Left lobe of liver (tissue), 2 donors: ENCODE data around the gene TAF4. TPM values are rescaled to one million over a fixed set of nuclear protein-coding genes. Genes with fewer than 3 reads are reported as not detected.
"Not testable (repeated sequence)": the region's sequence is repeated elsewhere in the genome, so short reads cannot be mapped to it uniquely, and the experiment has no call there.

Experiments
- ATAC-seq: fragments of 200-7000 bp; cut with Tn5 transposase; one replicate; pipeline ENCODE4 v1.9.1; 2020; ENCODE audit warnings: mild to moderate bottlenecking, moderate library complexity
- DNase-seq: peaks from one replicate; pipeline ENCODE4 v3.0.0-alpha.2; 2020; ENCODE audit warnings: low spot score
- total RNA-seq: library from RNA; stranded (reverse); gene quantifications from one replicate; pipeline ENCODE4 v1.2.1, GENCODE V29; 2021
- donor health status: DM: no; HTN: no; CAD: no; lungs with moderate emphysema.
- donor health status: DM: no; HTN: yes; CAD: no.

The TAF4 gene
- total RNA-seq, 1 donor from 2014 or later = 11.3 TPM

- ATAC-seq (no peak), DNase-seq (no peak)
Observed at GRCh38 chr20:62079166-62079565, 13.5 kb upstream of the TAF4 start.

GRCh38 chr20:62073323-62073722 lies 7.6 kb upstream of the TAF4 start:
- no peak for ATAC-seq

GRCh38 chr20:62071669-62072430 lies 6.2 kb upstream of the TAF4 start:
- not testable (repeated sequence) for ATAC-seq

More at GRCh38 chr20:62073323-62073722, 7.6 kb upstream of the TAF4 start:
- no peak for DNase-seq

GRCh38 chr20:62069741-62070216 lies 4.1 kb upstream of the TAF4 start:
- no peak for ATAC-seq

More at GRCh38 chr20:62071669-62072430, 6.2 kb upstream of the TAF4 start:
- DNase-seq = not testable (repeated sequence)

GRCh38 chr20:62068997-62069396 lies 3.3 kb upstream of the TAF4 start:
- no peak for DNase-seq

More at GRCh38 chr20:62069741-62070216, 4.1 kb upstream of the TAF4 start:
- no peak for DNase-seq

GRCh38 chr20:62067547-62068260 lies 2.0 kb upstream of the TAF4 start:
- no peak for DNase-seq
- ATAC-seq = no peak

More at GRCh38 chr20:62068997-62069396, 3.3 kb upstream of the TAF4 start:
- no peak for ATAC-seq

GRCh38 chr20:62066983-62067433 lies 1.3 kb upstream of the TAF4 start:
- ATAC-seq = peak; percentile 38
- peak; percentile 59 for DNase-seq

GRCh38 chr20:62066339-62066982 lies 780 bp upstream of the TAF4 start:
- DNase-seq (peak; percentile 66), ATAC-seq (peak; percentile 52)

GRCh38 chr20:62064770-62065673 lies 659 bp downstream of the TAF4 start:
- ATAC-seq = peak; percentile 13
- no peak for DNase-seq

GRCh38 chr20:62063981-62064769 lies 1.5 kb downstream of the TAF4 start:
- ATAC-seq (peak; percentile 70), DNase-seq (peak; percentile 75)

GRCh38 chr20:62063315-62063980 lies 2.2 kb downstream of the TAF4 start:
- DNase-seq (no peak), ATAC-seq (no peak)

GRCh38 chr20:62062661-62063314 lies 2.9 kb downstream of the TAF4 start:
- ATAC-seq (no peak), DNase-seq (no peak)

GRCh38 chr20:62061851-62062423 lies 3.7 kb downstream of the TAF4 start:
- ATAC-seq (no peak), DNase-seq (no peak)

- no peak for ATAC-seq
- no peak for DNase-seq
Observed at GRCh38 chr20:62060631-62061541, 4.8 kb downstream of the TAF4 start.

- no peak for ATAC-seq
- DNase-seq = no peak
Observed at GRCh38 chr20:62059920-62060630, 5.6 kb downstream of the TAF4 start.

- DNase-seq = no peak
- ATAC-seq = no peak
Observed at GRCh38 chr20:62059401-62059800, 6.3 kb downstream of the TAF4 start.
